EL (cell line): ENCODE data around the gene FNDC11.
"Not testable (repeated sequence)": the region's sequence is repeated elsewhere in the genome, so short reads cannot be mapped to it uniquely, and the experiment has no call there.

Experiments
- DNase-seq: peaks from one replicate; pipeline ENCODE4 v3.0.0-alpha.2; 2016

Gene FNDC11

DNA sequence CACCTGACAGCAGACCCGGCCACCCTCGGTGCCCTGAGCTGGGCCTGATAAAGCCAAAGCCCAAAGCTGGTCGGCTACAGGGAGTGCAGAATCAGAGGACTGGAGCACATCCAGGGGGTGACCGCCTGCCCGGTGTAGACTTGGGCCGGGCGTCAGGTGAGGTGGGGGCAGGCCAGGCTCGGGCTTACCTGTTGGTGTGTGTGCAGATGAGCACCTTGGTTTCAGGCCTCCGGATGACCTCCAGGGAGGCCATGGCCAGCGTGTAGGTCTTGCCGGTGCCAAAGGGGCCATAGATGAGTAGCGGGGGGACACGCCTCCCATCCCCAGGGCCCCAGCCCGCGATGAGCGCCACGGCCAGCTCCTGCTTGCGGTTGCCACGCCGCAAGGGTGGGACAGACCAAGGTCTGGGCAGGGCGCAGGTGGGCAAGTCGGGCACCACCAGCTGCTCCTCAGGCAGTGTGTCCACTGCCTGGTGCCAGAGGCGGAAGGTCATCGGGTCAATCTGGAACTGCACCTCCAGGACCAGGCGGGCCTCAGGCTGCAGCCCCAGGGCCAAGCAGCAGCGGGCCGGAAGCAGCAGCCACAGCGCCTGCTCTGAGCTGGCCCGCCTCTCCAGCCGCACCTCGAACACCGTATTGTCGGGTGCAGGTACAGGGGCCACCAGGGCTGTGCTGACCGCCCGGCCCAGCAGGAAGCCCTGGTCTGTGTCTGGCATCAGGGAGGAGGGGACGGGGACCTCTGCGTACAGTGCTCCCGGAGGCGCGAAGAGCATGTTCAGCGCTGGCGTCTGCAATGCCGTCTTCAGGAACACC is 14.4 kb downstream of the FNDC11 start:
- DNase-seq: no peak

GRCh38 chr20:63568986-63569949 is 15.3 kb downstream of the FNDC11 start:
- DNase-seq: no peak

DNA sequence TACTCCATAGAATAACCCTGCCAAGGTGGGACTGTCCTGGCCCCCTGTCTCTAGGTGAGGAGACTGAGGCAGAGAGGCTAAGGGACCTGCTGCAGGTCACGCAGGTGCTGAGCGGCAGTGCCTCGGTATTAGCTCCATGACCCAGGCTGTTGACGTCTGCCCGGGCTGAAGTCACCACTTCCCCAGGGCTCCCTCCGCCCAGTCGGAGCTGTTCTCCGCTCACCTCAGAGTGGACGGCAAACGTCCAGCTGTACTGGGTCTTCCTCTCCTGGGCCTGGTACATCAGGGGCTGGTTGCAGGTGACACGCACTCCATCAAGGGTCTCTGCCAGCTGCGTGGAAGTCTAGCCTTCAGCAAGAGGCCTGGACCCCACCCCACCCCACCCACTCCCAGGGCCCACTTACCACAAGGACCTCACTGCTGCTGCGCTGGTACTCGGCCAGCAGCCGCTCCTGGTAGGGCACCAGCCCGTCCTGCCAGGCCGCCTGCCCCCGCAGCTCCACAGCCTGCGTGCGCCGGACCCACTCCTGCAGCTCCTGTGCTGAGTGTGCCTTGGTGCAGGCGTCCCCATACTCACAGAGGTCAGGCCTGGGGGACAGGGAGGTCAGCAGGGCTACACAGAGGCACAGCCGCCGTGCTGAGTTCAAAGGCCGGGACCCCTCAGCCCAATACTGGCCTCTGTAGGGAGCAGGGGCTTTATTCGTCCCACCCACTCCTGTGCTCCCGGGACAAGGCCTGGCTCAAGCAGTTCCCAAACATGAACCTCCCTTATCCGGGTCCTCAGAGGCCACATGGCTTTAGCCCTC is 16.5 kb downstream of the FNDC11 start:
- DNase-seq: no peak

- not testable (repeated sequence) for DNase-seq
Measured at GRCh38 chr20:63571087-63571478, 17.1 kb downstream of the FNDC11 start.

GRCh38 chr20:63572071-63572787 is 18.3 kb downstream of the FNDC11 start:
- no peak for DNase-seq

- no peak for DNase-seq
Measured at GRCh38 chr20:63572788-63573646, 19.1 kb downstream of the FNDC11 start.

DNA sequence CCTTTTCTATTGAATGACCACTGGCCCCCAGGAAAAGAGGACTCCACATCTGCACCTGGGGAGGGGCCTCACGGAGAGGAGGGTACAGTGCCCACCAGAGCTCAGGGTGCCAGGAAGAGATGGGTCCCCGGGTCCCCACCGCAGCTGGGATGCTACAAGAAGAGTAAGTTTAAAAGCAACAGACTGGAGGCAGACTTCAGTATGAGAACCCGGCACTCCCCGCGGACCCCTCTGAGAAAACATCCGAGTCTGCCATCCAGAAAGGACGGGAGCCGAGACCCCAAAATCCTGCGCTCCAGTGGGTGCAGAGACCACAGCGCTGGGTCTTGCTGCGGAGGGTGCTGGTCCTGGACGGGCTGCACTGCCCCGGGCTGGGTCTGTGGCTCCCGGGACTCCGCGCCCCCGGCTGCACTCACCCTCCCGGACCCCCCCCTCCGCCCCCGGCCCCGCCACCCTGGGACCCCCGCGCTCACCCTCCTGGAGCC is 19.7 kb downstream of the FNDC11 start:
- DNase-seq: no peak

- peak; percentile 81 for DNase-seq
Measured at GRCh38 chr20:63574156-63574828, 20.3 kb downstream of the FNDC11 start, which contains the start of gene HELZ2. HELZ2 (minus strand) TSS chr20:63574239; CDS start chr20:63572385, 1,854 bp downstream.

GRCh38 chr20:63574829-63575743 is 21.1 kb downstream of the FNDC11 start:
- DNase-seq: peak; percentile 57

DNA sequence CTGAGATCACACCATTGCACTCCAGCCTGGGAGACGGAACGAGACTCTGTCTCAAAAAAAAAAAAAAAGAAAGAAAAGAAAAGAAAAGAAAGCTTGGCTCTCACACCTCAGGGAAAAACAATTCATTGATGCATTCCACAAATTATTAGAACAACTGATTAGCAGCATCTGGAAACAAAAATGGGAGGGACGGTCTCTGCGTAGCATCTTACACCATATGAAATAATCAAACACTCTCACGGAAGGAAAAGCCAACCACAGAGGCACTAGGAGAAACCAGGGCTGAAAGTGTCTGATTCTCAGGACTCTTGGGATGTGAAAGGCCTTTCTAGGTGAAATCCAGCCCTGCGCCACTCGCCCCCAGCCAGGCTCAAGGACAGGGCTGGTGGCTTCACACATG is 22.4 kb downstream of the FNDC11 start:
- no peak for DNase-seq

- DNase-seq: no peak
Measured at GRCh38 chr20:63577317-63577894, 23.4 kb downstream of the FNDC11 start.

DNA sequence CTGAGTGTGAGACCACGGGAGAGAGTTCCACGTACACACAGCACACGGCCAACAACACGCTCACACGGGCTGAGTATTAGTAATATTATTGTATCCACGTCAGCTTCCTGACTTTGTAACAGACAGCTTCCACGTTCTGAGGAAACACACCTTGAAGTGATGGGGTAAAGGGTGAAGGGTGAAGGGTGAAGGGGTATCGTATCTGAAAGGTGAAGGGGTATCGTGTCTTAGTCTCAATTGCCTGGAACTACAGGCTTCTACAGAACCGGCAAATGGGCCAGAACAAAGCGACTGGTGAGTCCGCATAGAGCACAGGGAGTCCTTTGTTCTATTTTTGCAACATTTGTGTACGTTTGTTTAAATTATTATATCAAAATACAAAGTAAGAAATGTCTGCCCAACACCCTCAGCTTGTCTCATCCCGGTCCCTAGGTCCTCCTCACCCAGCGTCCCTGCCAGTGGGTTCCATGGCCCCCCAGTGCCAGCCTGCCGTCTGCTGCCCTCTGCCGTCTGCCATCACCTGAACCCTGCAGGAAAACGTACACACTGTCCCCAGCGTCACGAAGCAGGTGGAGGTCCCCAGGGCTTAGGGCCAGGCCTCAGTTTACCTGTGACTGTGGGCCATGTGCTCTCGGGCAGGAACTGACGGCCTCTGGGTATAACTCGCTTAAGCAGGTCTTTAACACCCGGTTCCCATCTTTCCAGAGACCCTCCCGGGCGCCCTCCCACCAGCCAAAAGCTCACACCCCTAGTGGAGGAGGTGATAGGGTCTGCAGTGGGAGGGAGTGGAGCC is 24.5 kb downstream of the FNDC11 start:
- no peak for DNase-seq

- no peak for DNase-seq
Measured at GRCh38 chr20:63579017-63579694, 25.2 kb downstream of the FNDC11 start.

DNA sequence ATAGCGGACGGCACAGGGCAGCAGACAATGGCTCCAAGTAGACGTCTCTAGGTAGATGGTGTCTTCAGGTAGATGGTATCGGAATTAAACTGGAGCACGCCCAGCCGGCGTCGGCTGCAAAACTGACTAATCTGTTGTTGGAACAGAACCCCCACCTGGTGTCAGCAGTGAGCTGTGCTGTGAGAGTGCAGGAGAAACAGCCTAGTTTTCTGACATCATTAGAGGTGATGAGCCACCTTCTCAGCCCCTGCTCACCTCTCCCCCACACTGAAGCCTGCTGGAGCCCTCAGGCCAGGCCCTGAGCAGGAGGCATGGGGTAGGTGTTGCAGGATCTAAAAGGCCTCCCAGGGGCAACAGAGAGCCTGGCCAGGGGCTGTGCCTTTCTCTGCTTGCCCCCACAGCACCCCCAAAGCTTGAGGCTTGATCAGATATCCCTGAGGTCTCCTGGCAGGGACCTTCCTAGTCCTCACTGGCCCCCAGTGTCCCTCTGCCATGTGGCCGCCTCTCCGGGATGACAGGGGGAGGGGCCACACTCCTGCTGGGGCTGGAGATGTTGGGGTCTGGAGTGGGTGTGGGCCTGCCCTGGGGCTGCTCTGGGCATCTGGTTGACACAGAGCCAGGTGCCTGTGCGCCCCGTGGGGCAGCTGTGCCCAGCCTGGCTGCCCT is 27.0 kb downstream of the FNDC11 start:
- DNase-seq: peak; percentile 37

GRCh38 chr20:63582382-63583063 is 28.6 kb downstream of the FNDC11 start:
- DNase-seq: no peak
